Upper lobe of right lung (tissue), 1 donor: Measurements from ENCODE around the gene PRKCQ. TPM values are rescaled to one million over a fixed set of nuclear protein-coding genes. Genes with fewer than 3 reads are reported as not detected.

ENCODE experiments used
- ATAC-seq: fragments of 200-7000 bp; cut with Tn5 transposase; one replicate; pipeline ENCODE4 v1.9.1; 2020; ENCODE audit warnings: mild to moderate bottlenecking, moderate library complexity
- DNase-seq: peaks from one replicate; pipeline ENCODE4 v3.0.0-alpha.2; 2020
- H3K27ac ChIP-seq: fragments of 200-600 bp; one replicate; pipeline ENCODE4 v1.8.0; 2022
- H3K27me3 ChIP-seq: fragments of 200-600 bp; one replicate; pipeline ENCODE4 v1.8.0; 2022; ENCODE audit warnings: mild to moderate bottlenecking
- H3K36me3 ChIP-seq: fragments of 200-600 bp; one replicate; pipeline ENCODE4 v1.8.0; 2022
- H3K4me1 ChIP-seq: fragments of 200-600 bp; one replicate; pipeline ENCODE4 v1.8.0; 2022
- H3K4me3 ChIP-seq: fragments of 200-600 bp; one replicate; pipeline ENCODE4 v1.8.0; 2022; ENCODE audit warnings: mild to moderate bottlenecking
- H3K9me3 ChIP-seq: fragments of 200-600 bp; one replicate; pipeline ENCODE4 v1.8.0; 2022
- intact Hi-C: fragments of 100-400 bp; cut with DNase I; formaldehyde crosslinking; loops from one replicate; pipeline ENCODE4 v1.11.0; 2022
- total RNA-seq: library from RNA; stranded (reverse); fragmentation: NEBNext Ultra II Directional; extraction: Animal tissue kit (Norgen Biotek cat#: 25700); gene quantifications from one replicate; pipeline ENCODE4 v1.2.1, GENCODE V29; 2021
- TF ChIP-seq, protein P1 (sequence below): fragments of 200-600 bp; IDR thresholded peaks from one replicate; pipeline ENCODE4 v1.8.0; 2022; ENCODE audit warnings: antibody characterized with exemption
- donor health status: DM: no; HTN: yes; CAD: no; lungs with severe emphysema.

The PRKCQ gene
- total RNA-seq, 1 donor from 2014 or later: 9.8 TPM

DNA sequence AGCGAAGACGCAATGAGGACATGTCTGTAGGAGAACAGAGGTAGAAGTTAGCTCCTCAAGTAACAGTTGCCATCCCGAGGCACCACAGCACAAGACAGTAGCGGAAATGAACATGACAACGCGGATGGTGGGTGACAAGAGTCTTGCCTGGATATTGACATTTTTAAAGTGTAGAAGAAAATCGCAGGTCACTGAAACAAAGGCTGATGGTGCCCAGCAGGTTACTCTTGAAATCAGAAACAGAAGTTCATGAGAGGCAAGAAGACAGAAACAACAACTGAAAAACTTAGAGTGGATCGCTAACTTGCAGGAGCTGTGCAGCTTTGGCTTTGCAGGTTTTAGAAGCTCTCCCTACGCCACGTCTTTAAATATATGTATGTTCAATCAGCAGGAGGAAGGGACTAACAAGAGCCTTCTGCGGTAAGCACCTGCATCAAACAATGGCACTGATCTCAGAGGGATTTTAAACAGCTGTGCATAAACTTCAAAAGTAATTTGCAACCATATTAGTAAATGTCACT is 1.8 kb downstream of the PRKCQ start:
- ATAC-seq (no peak), DNase-seq (no peak)
- Histone ChIP-seq H3K27ac (peak overlapping the region; percentile 78), H3K4me3 (peak overlapping the region; percentile 67), H3K9me3 (no peaks in the 10 kb centered on the region), H3K27me3 (peaks cover 26% of the 10 kb centered on the region), H3K4me1 (no peaks in the 10 kb centered on the region), H3K36me3 (no peaks in the 10 kb centered on the region)
- intact Hi-C loops: no loop called here
- TF ChIP-seq, protein P1, sequence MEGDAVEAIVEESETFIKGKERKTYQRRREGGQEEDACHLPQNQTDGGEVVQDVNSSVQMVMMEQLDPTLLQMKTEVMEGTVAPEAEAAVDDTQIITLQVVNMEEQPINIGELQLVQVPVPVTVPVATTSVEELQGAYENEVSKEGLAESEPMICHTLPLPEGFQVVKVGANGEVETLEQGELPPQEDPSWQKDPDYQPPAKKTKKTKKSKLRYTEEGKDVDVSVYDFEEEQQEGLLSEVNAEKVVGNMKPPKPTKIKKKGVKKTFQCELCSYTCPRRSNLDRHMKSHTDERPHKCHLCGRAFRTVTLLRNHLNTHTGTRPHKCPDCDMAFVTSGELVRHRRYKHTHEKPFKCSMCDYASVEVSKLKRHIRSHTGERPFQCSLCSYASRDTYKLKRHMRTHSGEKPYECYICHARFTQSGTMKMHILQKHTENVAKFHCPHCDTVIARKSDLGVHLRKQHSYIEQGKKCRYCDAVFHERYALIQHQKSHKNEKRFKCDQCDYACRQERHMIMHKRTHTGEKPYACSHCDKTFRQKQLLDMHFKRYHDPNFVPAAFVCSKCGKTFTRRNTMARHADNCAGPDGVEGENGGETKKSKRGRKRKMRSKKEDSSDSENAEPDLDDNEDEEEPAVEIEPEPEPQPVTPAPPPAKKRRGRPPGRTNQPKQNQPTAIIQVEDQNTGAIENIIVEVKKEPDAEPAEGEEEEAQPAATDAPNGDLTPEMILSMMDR: no peak

DNA sequence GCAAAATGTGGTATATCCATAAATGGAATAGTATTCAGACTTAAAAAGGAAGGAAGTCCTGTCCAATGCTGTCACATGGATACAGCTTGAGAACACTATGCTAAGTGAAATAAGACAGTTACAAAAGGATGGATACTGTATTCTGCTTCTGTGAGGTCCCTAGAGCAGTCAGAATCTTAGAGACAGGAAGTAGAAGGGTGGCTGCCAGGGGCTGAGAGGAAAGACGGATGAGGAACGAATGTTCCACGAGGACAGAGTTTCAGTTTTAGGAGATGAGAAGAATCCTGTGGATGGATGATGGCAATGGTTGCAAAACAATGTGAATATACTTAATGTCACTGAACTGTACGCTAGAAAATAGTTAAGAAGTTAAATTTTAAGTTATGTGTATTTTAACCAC is 3.8 kb downstream of the PRKCQ start:
- Histone ChIP-seq H3K4me1 (no peaks in the 10 kb centered on the region), H3K36me3 (no peaks in the 10 kb centered on the region), H3K27me3 (peaks cover 26% of the 10 kb centered on the region), H3K4me3 (no peak overlapping the region), H3K9me3 (no peaks in the 10 kb centered on the region), H3K27ac (no peak overlapping the region)
- ATAC-seq (no peak), DNase-seq (no peak)
- intact Hi-C loops: no loop called here
- TF ChIP-seq, protein P1: no peak

DNA sequence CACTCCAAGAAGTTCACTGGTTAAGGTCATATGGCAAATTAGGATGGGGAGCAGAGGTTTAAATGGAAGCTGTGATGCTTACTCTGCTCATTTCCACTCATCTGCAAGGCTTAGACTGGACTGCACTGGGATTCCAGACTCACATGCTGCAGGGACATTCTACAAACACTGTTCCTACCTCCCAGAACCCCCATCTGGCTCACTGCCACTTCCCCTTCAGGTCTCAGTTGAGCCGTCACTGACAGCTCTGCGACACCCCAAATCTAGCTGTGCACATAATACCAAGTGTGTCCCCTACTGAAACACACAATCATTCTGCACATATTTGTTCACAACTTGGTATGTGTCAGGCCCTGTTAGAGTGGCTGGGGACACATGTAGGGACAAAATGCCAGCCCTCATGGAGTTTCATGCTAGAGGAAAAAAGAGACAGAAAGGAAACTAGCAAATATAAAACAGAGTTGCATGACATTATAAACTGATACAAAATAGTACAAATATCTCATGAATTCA is 5.4 kb downstream of the PRKCQ start:
- TF ChIP-seq, protein P1: no peak
- Histone ChIP-seq H3K27ac (no peak overlapping the region), H3K36me3 (no peaks in the 10 kb centered on the region), H3K9me3 (no peaks in the 10 kb centered on the region), H3K4me1 (no peaks in the 10 kb centered on the region), H3K4me3 (no peak overlapping the region), H3K27me3 (peaks cover 26% of the 10 kb centered on the region)
- DNase-seq (no peak), ATAC-seq (no peak)
- intact Hi-C loops: no loop called here

DNA sequence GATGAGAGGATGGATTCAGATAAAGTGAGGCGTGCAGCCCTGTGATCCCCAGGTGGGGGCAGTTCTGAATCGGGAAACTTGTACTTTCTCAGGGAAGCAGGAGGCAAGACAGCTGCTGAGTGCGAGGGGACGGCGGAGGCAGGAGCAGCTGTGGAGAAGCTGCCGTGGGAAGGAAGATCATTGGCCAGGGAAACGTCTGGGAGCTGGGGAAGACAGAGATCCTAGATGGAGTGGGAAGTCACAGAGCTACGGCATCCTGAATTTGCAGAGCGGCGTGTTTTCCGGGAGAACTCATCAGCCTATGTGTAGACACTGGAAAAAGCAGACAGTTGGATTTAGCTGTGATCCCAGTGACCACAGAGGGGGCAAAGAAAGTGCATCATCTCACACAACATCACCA is 9.2 kb downstream of the PRKCQ start:
- ATAC-seq (no peak), DNase-seq (no peak)
- Histone ChIP-seq H3K4me3 (no peak overlapping the region), H3K27ac (no peak overlapping the region), H3K27me3 (peaks cover 3% of the 10 kb centered on the region), H3K4me1 (peaks cover 6% of the 10 kb centered on the region), H3K36me3 (no peaks in the 10 kb centered on the region), H3K9me3 (no peaks in the 10 kb centered on the region)
- intact Hi-C loops: no loop called here
- TF ChIP-seq, protein P1: no peak

DNA sequence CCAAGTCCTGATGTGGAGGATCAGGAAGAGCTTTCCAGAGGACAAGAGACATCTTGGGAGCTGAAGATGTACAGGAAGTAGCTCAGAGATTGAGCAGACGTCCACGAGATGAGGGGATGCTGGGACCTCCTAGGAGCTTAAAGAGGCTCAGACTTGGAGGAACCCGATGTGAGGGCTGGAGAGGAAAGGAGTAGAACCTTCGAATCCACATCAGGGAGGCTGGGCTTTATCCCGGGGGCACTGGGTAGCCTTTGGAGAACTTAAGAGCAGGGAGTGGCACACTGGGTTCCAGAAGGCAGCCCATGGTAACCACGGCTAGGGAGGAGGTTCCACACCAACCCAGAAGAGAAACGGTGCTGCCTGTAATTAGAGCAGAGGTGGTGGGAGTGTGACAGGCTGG is 10.8 kb downstream of the PRKCQ start:
- intact Hi-C loops: no loop called here
- TF ChIP-seq, protein P1: no peak
- Histone ChIP-seq H3K27ac (no peak overlapping the region), H3K9me3 (no peaks in the 10 kb centered on the region), H3K4me3 (no peak overlapping the region), H3K4me1 (peaks cover 6% of the 10 kb centered on the region), H3K36me3 (no peaks in the 10 kb centered on the region), H3K27me3 (no peaks in the 10 kb centered on the region)
- DNase-seq: no peak
- no peak for ATAC-seq

DNA sequence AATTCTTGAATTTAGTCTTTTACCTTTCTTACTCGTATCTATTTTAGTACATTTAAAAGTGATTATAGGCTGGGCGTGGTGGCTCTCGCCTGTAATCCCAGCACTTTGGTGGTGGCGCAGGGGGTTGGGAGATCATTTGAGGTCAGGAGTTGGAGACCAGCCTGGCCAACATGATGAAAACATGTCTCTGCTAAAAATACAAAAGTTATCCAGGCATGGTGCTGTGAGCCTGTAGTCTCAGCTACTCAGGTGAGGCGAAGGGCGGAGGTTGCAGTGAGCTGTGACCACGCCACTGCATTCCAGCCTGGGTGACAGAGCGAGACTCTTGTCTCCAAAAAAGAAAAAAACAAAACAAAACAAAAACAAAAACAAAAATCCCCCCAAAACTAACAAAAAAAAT is 12.2 kb downstream of the PRKCQ start:
- ATAC-seq (no peak), DNase-seq (no peak)
- H3K4me3 ChIP-seq: no peak overlapping the region
- H3K4me1 ChIP-seq: peaks cover 6% of the 10 kb centered on the region
- TF ChIP-seq, protein P1: no peak
- intact Hi-C loops: no loop called here
- no peaks in the 10 kb centered on the region for H3K36me3 ChIP-seq
- H3K9me3 ChIP-seq: no peaks in the 10 kb centered on the region
- H3K27ac ChIP-seq: no peak overlapping the region
- H3K27me3 ChIP-seq: no peaks in the 10 kb centered on the region
